SH-SY5Y (cell line): ENCODE results near the gene G6PC1.

Experiments
- GATA2 ChIP-seq: IDR thresholded peaks from 2 replicates; pipeline ENCODE4 v1.6.1; 2011; ENCODE audit warnings: mild to moderate bottlenecking, low read depth, low read length
- GATA3 ChIP-seq: IDR thresholded peaks from 2 replicates; pipeline ENCODE4 v1.6.1; 2011; ENCODE audit warnings: low read depth, mild to moderate bottlenecking, low read length, moderate library complexity

DNA sequence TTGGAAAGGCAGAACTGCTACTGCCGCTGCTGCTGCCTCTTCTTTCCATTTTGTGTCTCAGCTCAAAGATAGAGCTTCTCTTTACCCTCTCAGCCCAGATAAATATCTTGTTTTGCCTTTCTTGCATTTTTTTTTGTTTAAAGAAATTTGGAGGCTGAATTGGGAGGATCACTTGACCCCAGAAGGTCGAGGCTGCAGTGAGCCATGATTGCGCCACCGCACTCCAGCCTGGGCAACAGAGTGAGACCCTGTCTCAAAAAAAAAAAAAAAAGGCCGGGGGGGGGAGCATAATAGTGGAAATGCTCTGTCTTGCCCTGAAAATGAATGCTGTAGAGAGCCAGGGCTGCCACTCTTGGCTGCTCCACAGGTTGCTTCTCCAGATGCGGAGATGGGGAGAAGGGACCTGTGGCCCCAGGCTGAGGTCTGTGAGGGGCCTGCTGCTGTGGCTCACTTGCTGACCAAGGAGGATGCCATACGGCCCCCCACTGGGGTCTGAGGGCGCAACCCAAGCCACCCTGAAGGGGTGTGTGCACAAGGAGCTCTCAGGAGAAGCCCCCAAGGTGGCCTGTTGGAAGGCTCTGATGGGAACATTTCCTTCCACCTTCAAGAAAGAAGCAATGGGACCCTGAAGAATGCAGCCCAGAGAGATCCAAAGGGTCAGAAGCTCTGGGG is 21.5 kb upstream of the G6PC1 start:
- no peak for TF ChIP-seq GATA2
- TF ChIP-seq GATA3 = no peak
